HPDE6-E6E7 (cell line): ENCODE measurements around the gene C1orf74.

Experiments
- DNase-seq: peaks from one replicate; pipeline ENCODE4 v3.0.0; 2011; ENCODE audit warnings: missing footprints; ENCODE audit errors: extremely low spot score

Gene C1orf74

DNA sequence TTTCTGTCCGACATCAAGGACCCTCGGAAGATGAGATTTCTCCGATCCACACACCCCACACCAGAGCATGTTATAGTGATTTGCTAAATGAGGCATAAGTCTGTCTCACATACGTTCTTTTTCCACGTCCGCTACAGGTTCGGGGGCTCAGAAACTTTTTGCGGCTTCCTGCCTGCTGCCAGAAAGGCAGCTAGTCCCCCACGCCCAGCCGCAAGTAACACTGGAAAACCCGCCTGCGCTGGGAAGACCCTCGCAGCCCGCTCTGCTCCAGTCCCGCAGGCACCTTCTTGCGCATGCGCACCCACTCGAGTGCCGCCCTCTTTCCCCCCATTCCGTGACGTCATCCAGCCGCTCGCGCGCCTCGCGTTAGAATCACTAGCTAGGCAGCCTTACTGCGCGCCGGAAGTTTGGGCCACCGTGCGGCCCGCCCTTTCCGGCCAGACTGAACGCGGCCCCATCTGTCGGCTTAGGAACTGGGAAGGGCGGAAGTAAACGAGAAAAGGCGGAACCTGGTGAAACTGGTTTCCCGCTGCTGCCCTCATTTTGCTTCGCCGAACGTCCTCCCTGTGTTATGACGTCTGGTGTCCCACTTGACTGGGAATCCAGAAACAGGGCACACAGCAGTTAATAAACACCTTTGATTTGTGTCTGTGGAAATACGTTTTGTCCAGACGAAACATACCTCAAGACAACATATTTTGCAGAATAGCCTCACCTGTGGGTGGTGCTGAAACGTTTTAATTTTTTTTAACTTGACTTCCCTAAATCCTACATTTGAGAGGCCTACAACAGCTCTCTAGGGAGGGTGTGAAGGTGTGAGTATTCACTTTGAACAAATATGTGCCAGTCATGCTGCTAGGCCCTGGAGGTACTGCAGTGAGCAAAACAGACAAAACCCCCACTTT, at the start of gene C1orf74:
Gene C1orf74, minus strand, starts transcription at position 295 of the 905 bp plus-strand sequence. CDS start 925 bp downstream, outside the sequence.
- peak; percentile 93 for DNase-seq

DNA sequence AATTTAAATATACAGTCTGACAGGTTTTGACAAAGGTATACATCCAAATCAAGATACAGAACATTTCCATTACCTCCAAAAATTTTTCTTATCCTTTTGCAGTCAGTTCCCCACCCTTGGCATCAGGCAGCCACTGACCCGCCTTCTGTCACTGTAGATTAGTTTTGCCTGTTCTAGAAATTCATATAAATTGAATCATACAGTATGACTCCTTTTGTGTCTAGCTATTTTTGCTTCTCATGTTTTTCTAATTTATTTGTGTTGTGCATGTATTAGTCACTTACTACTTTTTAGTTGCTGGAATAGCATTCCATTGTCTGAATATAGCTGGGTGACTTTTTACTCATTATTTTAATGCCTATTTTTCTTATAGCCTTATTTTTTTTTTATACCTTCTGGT, 47.3 kb upstream of the C1orf74 start:
- no peak for DNase-seq

- DNase-seq = no peak
Observed at GRCh38 chr1:209830722-209831121, 46.4 kb upstream of the C1orf74 start.

DNA sequence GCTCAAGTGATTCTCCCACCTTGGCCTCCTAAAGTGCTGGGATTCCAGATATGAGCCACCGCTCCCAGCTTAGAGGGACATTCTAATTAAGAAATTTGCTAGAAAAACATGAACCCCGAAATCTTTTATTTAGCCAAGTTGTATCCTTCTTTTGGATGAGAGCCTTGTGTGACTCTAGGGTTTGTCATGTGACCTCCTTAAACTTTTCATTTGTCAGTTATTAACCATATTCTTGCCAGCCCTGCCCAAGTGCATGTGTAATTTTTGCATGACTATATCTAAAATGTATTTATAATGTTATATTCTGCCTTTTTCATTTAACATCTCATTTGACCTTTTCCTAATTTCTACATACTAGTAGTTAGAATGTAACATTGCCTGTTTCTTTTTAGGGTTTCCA, 45.4 kb upstream of the C1orf74 start:
- no peak for DNase-seq

DNA sequence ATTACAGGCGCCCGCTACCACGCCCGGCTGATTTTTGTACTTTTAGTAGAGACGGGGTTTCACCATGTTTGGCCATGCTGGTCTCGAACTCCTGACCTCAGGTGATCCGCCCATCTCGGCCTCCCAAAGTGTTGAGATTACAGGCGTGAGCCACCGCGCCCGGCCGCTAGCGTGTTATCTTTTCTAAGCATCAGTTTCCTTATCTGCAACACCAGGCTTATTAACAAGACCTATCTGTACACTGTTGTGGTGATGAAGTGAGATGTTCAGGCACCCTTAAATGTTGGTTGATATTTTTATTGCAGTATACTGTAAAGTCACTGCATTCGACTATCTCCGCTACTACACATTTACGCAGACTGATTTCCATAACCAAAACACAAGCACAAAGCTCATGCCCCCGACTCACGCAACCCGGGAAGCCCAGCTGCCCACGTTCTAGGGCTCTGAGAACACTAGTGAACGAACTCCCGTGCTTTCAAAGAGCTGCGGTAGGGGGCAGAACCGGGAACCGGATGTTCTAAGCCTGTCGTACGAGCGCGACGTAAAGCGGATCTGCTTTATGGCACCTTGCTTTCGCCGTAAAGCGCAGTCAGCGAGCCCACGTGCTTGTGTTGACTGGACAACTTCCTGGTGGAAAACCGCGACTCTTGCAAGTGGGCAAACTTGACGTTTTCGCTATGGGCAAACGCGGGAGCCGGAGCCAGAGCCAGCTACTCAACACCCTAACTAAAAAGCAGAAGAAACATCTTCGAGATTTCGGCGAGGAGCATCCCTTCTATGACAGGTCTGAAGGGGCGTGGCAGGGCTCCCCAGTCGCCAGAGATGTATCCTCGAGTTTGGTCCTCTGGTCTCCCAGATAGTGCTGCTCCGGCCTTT, 43.3 kb upstream of the C1orf74 start, which contains the start of gene UTP25:
Gene UTP25, plus strand, starts transcription at position 589 of the 879 bp plus-strand sequence. Its CDS starts 92 bp downstream, at position 681.
- peak; percentile 70 for DNase-seq

GRCh38 chr1:209825591-209826434, 41.5 kb upstream of the C1orf74 start:
- DNase-seq = peak; percentile 67

DNA sequence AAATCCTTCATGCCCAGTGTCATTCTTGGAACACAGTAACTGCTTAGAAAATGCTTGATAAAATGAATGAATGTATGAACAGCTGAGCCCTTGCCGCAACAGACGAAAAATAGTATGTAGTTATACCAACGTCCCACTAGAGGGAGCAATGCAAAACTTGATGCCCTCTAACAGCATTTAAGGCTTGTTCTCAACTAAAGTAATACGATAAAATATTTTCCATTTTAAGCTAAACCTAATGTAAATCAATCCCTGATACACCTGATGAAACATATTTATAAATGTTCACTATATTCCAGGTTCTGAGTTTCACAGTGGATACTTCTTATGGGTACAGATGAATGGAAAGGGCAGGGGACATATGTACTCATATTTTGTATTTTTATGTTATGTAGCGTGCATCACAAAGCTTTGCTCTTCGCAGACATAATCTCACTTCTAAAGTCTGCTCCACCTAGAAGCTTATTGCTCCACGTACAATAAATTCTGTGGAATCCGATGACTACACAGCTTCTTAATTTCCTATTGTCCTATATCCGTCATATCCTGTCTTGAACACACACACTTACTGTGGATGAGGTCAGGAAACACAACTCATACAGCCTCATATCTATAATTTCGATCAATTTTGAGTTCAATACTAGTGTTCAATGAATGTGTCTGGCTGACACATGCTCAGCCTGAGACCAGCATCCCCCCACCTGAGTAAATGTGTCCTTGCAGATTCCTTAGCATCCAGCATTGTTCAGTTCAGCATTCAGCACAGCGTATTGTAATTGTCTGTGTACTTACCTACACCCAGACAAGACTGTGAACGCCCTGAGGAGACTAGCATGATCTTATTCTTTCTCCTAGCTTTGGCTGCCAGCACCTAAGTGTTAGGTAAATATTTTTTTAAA, 39.0 kb upstream of the C1orf74 start:
- no peak for DNase-seq

DNA sequence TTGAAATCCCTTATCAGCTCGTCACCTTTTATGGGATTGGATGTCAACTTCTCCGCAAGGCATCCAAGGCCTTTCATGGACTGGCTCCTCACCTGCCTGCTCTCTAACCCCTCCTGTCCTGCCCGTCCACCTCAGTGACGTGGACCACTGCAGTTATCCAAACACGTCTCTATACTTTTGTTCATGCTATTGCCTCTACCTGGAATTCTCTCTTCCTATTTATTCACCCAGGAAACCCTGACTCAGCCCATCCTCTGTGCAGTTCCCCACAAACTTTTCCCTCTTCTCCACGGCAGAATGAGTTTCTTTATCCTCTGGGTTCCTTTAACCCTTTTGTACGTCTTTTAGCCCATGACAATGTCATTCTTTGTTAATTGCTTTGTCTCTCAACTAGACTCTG, 38.3 kb upstream of the C1orf74 start:
- no peak for DNase-seq

GRCh38 chr1:209820986-209821385, 36.6 kb upstream of the C1orf74 start:
- DNase-seq = no peak

DNA sequence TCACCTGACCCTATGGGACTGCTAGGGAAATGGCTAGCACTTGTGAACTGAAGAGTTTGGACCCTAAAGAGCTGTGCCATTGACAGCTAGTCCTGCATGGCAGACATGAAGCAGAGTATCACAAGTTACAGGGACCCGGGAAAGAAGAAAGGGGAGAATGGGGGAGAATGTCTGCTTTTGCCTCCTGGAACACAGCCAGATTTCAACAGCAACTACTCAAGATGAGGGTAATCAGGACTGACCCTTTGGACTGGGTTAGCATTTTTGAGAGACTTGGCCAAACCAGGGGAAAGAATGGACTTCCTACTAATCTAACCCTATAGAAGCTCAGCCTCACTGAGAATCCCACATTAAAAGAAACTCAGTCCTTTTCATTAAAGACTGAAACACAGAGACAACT, 34.7 kb upstream of the C1orf74 start:
- no peak for DNase-seq

DNA sequence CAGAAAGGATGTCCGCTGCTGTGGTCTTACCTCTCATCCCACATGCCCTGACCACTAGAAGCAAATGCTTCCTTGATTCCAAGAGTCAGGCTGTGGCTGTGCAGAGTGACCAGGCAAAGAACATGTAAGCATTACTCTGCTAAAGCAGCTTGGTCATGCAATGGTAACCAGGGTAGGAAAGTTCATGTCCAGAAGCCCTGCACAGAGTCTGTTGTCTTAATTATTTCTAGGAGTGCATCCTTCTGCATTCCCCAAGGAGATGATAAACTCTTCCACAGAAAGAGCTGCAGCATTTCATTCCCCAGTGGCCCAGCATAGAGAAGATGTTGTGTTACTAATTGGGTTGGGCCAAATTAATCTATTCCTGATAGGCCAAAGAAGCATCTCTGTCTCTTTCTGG, 33.3 kb upstream of the C1orf74 start:
- DNase-seq = no peak

DNA sequence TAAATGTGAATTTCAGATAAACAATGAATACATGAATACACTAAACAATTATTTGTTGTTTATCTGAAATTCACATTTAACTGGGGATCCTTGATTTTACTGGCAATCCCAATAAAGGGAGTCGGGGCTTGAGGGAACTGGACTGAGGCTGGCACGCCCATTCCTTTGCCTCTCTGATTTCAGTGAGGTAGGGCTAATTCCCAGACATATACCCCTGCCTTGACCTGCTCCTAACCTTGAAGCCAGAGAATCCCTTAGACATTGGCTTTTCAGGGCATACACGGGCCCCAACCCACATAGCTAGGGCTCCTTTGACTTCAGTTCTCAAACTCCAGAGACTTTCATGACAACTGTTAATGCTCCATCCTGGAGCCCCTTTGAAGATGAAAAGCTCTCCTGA, 32.6 kb upstream of the C1orf74 start:
- no peak for DNase-seq

DNA sequence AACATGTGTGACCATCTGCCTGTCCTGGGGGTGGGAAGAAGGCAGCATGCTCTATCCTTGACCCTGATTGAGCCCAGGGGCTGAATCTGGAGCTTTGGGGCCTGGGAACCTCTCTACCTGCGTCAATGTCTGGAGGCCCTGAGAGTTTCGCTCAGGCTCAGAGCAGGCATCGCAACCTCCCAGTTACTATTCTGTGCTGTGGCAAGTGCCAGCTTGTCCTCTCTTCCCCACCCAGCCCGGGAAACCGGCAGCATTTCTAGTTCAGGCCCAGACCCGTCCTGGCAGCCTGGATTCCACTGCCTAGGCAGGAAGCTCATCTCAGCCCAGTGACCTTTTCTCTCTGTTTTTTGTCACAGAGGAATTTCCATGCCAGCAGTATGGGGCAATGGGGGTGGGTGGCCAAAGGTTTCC, 31.6 kb upstream of the C1orf74 start:
- DNase-seq = peak; percentile 86

GRCh38 chr1:209815490-209815889, 31.1 kb upstream of the C1orf74 start:
- no peak for DNase-seq

DNA sequence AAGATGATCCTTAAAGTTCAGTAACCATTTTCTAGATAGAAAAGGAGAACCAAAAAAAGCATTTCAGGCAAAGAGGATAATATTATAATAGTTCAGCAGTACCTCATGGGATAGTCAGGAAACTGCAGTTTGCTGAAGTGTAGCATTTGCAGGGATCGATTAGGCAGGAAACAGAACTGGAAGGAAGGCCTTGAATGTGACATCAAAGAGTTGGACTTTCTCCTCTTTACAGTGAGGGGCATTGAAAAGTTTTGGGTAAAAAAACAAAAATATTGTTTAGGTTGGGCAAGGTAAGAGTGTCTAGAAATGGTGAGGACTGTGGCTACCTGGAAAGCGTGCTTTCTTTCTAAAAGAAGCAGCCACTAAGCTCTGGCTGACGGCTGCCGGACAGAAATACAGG, 29.5 kb upstream of the C1orf74 start:
- DNase-seq = no peak

GRCh38 chr1:209810783-209811182, 26.4 kb upstream of the C1orf74 start:
- DNase-seq = no peak

GRCh38 chr1:209809611-209810010, 25.3 kb upstream of the C1orf74 start:
- DNase-seq = peak; percentile 82

DNA sequence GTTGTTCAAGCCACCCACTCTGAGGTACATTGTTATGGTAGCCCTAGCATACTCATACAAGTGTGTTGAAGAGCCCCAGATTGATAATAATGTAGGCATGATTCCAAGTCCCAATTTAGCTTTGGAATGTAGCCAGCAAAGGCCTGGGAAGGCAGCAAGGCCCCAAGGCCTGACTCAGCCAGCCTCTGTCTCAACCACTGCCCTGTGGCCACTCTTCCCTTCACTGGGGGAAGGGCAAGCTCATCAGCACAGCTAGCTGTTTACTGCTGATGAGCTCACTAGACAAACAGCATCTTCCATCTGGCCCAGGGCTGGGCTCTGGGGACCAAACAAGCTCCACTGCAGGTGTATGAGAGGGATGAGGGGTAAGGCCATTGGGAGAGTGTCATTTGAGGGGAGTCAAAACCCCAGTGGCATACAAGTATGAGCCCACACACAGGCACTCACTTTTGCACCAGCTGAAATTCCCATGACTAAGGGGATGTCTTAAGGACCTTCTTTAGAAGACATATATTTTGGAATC, 23.8 kb upstream of the C1orf74 start:
- peak; percentile 90 for DNase-seq

DNA sequence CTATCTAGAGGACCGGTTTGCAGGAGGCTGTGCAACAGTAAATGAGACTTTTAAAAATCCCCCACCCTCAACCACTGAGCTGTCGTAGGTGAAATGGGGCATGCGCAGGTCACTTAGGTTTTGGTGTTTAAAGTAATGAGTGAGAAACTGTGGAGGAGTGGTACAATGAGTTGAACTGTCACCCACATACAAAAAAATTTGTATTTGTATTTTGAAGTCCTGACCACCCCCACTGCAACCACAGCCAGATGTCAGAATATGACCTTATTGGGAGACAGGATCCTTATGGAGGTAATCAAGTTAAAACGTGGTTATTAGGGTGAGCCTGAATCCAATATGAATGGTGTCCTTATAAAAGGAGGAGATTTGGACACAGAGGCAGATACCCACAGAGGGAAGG, 23.1 kb upstream of the C1orf74 start:
- DNase-seq = no peak
